Stimulated activated CD8-positive, alpha-beta memory T cell treated with anti-CD3 and anti-CD28 coated beads, Interleukin-7, amount 100 ng/mL, for 4 hours (primary cell): ENCODE results near the gene RIBC1.
"Not testable (repeated sequence)": the region's sequence is repeated elsewhere in the genome, so short reads cannot be mapped to it uniquely, and the experiment has no call there.

Experiments
- DNase-seq, 2 donors: peaks; one replicate each; pipeline ENCODE4 v3.0.0-alpha.2; 2020; ENCODE audit warnings: low read depth in 2 of 2

Gene RIBC1

DNA sequence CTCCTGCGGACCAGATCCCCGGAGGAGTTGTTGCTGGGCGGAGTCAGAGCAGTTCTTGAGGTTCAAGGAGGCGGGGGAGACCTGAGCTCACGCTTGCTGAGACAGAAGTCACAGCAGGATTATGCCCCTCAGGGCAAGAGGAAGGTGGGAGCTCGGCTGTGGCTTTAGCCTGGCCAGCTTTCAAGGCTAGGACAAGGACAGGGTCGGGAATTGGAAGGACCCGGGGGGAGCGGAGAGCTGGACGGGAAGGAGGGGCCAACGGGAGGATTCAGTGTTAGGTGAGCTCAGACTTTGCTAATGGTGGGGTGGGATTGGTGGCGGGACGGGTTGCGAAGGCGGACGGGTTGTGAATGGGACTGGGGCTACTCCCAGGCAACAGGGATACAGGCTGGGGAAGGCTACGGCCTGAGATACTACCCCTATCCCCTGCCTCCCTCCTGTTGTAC is at the start of gene RIBC1:
TSS of gene RIBC1 (plus strand) at position 13 of the 446 bp plus-strand sequence. CDS start 3,404 bp downstream, outside the sequence.
- no peak for DNase-seq

DNA sequence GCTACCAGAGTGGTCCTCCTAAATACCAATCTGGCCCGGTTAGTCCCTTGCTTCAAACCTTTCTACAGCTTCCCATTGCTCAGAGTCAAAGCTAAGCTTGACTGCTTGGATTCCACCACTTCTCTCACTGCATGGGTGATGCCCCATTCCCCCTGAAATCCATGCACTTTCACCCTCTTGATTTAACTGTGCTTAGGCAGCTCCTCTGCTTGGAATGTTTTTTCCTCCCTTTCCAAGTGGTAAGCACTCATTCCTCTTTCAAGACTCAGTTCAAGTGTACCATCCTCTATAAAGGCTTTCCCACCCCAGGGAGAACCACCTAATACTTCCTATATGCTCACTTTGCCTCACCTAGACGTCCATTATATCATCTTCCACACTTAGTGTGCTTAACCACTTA is 49.4 kb upstream of the RIBC1 start:
- no peak for DNase-seq

DNA sequence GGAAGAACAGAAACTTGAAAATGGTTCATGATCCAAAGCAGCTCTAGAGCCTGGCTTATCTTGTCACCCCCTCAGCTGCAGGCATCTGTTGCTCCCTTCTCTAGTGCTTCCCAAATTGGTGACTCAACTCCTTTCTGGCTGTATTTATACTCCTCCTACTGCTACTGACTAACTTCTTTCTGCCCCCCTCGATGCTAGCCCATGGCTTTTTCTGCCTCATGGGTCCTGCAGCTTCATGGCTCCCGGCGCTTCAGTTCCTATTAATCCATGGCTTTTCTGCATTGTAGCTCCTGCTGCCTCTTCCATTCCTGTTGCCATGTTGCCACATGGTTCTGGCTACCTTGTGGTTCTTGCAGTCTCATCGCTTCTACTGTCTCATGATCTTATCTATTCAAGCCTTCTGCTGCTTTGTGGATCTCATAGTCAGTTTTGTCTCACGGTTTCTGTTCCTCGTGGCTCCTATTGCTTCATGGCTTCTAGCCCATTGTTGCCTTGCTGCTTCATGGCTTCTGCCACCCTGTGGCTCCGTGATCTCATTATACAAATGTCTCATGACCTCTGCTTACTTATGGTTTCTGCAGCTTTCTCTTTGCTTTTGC is 48.4 kb upstream of the RIBC1 start:
- DNase-seq: no peak

DNA sequence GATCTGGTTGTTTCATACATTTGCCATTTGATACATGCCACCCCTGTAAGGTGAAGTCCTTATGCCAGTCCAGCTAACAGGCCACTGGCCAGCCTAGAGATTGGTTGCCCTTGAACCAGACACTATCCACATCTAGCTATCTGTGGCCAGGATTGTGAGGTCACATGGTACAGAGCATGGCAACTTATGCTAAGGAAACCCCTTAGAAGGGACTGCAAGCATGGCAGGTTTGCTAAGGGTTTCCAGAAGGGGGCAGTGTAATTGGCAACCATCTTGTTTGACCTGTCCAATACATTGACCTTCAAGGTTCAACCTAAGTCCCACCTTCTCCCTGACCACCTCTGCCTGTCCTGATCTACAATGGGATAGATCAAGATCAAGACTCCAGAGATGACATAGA is 47.8 kb upstream of the RIBC1 start:
- DNase-seq: no peak

DNA sequence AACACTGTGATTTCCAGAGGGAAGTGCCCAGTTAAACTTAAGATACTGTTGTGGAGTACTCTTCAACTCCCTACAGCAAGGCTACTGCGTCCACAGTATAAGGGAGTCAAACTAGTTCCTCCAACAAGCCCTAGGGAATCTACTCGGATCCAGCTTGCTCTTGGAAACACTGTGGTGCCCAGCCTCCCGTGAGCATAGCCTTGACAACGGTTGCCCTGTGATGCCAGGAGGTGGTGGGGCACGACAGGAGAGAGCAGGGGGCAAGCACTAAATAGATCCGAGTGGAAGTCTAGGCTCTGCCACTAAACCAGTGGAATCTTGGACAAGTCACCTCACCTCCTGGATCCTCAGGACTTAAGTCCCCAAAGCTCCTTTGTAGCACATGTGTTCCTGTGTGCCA is 45.8 kb upstream of the RIBC1 start:
- no peak for DNase-seq

DNA sequence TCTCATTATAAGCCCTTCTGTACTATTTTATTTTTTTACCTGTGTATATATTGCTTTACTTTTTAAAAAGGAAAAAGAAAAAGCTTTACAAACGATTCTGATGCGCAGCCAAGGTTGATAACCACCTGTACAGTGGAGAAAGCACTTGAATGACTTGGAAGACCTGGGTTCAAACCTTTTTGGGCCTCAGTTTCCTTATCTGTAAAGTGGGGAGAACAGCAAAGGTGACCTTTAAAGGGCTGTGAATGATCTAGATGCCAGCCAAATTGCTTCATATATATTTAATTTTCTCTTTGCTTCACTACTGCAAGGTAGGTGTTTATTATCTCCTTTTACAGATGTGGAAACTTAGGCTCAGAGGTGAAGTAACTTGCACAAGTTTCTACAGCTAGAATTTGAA is 45.2 kb upstream of the RIBC1 start:
- no peak for DNase-seq

DNA sequence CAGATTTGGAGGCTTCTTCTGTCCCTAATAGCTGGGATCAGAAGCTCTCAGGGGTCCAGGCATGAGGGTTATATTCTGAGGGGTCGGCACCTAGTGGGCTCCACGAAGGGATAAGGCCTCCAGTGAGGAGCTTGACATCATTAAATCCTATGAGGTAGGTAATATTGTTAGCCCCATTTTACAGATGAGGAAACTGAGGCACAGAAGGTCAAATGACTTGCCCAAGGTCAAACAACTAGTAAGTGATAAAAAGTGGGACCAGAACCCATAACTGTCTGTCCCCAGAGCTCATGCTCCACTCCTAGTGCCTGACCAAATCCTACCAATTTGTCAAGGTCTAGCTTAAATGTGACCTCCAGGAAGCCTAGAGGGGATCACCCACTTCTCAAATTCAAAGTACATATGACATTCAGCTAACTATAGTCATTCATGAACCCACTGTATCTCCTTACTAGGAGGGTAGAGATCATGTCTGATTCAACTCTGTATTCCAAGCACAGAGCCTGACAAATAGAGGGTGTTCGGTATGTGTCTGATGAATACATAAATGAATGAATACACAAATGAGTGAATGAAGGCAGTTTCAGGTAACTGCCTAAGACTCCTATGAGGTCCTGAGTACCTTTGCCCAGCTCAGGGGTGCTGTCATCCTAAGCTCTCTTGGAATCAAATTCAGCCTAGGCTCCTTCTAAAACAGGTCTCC is 43.5 kb upstream of the RIBC1 start:
- no peak for DNase-seq

DNA sequence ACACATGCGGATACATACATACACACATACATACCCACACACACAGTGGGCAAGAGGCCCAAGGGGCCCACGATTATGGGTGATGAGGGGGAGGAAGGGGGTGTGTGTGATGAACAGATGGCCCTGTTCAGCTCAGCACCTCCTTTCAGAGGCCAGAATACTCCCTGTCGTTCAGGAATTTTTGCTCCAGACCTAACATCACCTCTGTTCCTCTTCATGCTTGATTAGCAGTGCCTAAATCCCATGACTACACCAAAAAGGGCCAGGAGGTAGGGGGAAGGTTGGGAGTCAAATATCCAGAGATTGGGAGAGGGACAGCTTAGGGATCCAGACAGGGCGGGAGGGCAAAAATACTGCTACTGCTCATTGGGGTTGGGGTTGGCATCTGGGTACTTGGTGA is 42.9 kb upstream of the RIBC1 start:
- no peak for DNase-seq

DNA sequence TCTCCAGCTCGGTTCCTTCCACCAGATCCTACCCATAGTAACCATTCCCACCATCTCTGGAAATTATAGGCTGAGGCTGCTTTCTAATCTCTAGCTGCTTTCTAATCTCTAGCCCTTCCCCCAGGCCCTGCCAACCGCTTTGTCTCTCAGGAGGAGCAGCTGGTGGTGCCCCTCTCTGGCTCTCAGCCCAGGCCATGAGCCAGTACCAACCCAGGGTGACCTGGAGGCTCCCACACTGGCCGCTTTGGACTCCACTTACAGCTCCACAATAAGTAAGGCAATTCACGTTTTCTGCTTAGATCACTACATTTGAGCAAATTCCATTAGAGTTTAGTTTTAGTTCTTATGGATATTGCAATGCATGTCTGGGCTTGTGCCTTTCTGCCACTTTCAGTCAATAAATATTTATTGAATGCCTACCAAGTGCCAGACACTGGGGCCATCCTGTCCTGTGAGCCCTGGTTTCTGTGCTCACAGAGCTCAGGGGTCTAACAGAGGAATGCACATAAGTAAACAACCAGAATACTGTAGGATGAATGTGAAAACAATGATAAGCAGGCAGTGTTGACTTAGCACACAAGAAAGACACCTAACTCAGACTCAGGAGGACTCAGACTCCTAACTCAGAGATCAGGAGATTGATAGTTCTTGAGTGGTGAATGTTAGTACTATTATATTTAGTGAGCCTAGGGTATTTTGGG is 39.1 kb upstream of the RIBC1 start:
- DNase-seq: no peak

DNA sequence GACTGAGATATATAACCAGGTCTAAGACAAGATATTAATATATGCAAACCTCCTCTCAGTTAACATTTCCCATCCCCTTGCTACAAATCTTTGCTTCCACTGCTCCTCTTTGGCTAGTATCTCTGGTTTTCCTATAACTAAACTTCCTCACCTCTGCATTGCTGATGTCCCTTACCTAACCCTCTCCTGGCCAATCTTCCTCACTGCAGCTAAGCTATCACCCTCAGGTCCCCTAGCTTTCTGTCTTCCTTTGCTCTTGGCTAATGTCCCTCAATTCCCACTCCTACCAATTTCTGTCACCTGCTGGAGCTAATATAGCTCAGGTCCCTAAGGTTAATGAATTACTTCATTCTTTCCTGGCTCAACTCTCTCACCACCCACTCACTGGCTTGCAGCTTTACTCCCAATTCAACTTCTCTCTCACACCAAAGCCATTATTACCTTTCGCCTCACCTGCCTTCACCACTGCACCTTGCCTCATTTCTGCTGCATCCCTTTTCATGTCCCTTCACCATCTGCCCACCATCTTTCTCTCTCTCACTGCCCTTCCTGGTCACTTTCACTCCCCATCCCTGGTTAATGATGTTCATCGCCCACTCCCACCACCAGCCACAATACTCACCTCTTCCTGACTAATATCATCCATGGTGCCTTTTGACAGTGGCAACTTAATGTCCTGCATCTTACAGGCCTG is 26.9 kb upstream of the RIBC1 start:
- DNase-seq: no peak

DNA sequence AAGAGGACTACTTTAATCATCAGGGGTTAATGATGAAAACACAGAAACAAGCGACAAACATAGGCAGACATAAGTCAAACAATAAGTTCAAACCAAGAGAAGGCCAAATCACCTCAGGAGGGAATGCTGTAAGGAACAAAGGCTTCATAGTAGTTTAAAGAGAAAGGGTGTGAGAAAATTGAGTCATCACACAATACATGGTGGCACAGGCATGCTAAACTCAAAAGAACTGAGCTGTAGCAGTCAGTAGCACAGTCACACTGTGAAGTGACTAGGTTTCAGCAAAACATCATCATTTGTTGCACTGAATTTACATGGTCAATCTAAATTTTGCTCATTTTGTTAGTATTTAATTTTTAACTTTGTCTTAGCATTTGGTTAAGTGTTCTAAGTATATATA is 24.5 kb upstream of the RIBC1 start:
- DNase-seq: no peak

DNA sequence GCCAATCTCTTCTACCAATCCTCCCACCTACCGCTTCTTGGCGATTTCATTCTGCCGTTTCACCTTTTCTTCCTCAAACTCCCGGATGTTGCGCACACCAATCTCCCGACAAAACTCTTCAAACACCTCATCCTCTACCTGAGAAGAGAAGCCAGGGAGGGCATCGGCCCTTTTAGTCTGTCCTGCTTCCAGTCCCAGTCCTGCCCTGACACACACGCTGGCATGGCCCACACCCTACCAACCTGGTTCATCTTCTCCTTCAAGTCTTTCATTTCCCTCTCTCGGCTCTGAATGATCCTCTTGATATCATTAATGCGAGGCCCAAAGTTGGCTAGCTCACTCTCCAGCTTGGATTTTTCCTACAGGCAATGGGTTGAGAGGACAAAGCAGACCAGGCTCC is 19.1 kb upstream of the RIBC1 start:
- no peak for DNase-seq

DNA sequence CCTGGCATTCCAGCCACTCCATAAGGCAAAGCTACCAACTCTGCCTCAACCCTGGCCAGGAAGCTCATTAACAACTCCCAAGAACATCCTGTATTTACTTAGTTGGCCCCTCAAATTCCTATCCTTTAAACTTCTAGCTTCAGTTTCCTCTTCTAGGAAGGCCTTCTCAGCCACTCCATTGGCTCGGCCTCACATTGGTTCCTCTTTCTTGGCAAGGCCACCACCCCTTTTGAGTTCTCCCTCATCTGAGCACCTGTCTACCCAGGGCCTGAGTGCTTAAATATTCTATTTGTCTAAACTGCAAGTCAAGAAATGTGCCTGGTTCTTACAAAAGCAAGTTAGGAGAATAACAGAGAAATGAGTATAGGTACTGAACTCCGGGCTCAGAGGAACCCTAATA is 10.2 kb upstream of the RIBC1 start:
- no peak for DNase-seq

DNA sequence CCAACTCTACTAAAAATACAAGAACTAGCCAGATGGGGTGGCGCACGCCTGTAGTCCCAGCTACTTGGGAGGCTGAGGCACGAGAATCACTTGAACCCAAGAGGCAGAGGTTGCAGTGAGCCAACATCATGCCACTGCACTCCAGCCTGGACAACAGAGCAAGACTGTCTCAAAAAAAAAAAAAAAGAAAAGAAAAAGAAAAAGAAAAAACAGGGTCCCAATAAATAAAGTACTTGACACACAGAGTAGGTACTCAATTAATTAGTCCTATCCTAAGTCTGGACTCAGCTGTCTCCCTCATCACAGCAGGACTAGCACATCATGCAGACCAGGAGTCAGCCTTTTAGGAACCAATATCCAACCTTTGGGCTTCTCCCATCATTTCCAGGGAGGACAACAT is 2.3 kb upstream of the RIBC1 start:
- DNase-seq: not testable (repeated sequence)

DNA sequence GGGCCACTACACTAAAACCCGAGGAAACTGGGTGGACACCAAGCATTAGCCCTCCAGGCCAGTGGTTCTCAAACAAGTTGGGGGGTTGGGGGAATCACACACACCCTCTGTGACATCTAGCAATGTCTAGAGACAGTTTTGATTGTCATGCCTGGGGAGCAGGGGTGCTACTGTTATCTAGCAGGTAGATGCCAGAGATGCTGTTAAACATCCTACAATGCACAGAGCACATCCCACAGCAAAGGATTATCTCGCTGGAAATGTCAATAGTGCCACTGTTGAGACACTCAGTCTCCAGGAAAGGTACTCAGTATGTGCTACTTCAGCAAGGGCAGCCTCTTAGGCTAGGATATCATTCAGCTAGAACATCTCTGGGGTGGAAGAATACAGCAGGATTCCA is 1.5 kb upstream of the RIBC1 start:
- DNase-seq: no peak

DNA sequence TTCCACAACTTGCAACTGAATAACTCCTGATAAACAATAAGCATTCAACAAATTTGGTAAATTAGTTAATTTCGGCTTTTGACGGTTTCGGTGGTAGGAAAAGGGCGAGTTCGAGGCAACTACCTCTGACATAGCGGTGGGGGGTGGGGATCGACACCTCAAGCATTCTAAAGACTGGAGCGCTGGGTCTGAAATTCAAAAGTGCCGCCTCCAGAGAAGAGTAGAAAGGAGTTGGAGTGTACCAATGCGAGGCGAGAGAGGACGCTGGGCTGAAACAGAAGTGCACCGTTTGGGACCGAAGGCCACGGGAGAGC is 944 bp upstream of the RIBC1 start:
- DNase-seq: no peak

DNA sequence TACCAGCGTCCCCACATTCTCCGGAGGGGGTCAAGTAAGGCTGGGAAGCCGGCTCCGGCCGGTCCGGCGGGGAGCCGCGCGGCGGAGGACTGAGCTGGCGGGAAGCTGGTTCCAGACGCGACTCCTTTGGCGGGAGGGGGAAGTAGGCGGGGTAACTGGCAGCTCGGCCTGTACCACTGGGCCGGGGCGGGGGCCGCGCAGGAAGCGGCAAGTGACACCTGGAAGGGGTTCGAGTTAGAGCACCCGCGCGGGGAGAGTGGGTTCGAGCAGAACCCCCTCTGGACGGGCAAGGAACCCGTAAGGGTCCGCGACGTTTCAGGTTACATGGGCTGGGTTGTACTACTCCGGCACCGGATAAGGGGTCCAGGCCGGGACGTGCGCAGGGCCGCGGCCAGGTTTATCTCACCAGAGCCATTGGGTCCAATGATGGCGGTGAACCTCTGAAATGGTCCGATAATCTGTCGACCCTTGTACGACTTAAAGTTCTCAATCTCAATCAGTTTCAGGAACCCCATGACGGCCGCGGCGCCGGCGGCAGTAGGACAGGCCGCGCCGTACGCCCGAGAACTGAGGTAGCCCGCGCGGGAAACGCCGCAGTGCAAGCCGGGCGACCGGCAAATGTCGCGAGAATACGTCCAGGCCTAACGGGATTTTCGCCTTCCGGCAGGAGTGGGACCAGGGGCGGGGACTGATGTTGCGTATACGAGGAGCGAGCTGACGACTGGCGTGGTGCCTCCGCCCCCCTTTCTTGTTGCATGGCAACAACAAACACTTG is 400 bp upstream of the RIBC1 start, which contains the start of gene SMC1A:
TSS of gene SMC1A (minus strand) at position 569 of the 775 bp plus-strand sequence. CDS start at position 515, 54 bp downstream.
- DNase-seq: peak; percentile 93 to 96

DNA sequence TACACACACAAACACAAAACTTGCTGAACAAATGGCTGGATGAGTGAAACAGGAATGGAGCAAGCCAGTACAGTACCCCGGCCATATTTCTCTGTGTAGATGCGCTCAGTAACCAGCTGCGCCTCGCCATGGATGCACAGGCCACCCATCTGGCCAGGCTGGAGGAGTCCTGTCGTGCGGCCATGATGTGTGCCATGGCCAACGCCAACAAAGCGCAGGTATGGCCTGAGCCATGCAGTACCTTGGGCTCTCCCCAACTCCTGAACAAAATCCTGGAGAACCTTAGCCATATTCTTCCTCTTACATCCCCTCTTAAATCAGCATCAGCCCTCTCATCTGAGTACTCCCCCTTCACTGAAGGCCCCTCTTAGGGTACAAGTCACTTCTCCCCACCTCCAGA is 7.1 kb downstream of the RIBC1 start:
- DNase-seq: no peak

DNA sequence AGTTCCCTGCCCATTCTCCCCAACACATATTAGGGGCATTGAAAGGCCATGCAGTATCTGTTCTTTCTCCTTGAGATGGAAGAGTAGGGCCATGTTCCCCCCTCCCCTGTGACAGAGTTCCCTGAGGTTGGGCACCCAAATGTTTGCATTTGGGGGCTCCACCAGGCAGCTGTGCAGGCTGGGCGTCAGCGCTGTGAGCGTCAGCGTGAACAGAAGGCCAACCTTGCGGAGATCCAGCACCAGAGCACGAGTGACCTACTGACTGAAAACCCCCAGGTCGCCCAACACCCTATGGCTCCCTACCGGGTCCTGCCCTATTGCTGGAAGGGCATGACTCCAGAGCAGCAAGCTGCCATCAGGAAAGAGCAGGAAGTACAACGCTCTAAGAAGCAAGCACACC is 7.6 kb downstream of the RIBC1 start:
- DNase-seq: no peak

DNA sequence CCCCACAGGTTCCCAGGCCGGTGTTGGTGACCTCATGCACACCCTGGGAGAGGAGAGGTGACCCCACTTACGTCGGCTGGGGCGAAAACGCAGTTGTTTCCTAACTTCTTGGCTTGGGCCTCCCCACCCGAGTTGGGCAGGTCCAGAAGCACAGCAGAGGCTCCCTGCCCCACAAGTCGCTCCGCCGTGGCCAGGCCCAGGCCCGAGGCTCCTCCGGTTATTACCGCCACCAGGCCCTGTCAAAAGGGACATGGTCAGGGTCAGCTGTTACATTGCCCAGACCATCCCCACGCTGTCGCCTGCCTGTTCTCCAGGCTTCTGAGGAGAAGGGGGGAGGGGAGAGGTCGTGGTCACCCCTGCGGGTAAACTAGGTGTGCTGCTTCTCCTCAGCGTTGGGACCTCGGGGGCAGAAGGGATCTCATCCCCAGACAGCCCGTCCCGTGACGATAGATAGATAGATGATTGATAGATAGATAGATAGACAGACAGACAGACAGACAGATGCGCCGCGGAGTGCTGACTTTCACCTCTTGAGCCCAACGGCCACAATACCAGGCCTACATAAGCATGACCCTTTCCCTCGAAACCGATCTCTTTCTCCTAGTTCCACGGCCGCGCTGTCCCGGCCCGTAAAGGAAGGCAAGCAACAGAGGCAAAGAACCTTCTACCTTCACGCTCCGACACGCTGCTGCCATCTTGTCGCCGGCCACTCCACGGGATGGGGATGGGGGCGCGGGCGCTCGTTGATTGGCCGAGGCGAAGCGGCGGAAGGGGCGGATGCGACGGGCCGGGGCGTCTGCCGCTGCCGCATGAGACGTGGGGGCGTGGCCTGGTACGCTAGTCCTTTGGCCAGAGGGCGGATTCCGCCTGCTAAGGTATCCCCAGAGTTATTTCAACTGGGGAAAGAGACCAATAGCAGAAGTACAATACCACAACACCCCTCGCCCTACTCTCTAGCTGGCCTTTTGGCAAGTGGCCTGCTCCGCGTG is 11.3 kb downstream of the RIBC1 start, which contains the start of gene HSD17B10:
TSS of gene HSD17B10 (minus strand) at position 720 of the 989 bp plus-strand sequence. CDS start at position 695, 25 bp downstream.
- DNase-seq: peak; percentile 66 to 84
